Kidney (tissue), 14 donors: ENCODE measurements around the gene MEPE. TPM values are rescaled to one million over a fixed set of nuclear protein-coding genes. Genes with fewer than 3 reads are reported as not detected.

Source experiments
- DNase-seq, 5 donors: peaks; one replicate each; pipeline ENCODE4 v3.0.0-alpha.2; 2013 to 2020
- FAIRE-seq: peaks from 2 replicates; lab custom pipeline; 2012; peaks lifted over from hg19 to GRCh38; lab: Jason Lieb, UNC
- H3K27ac ChIP-seq, 2 donors: one replicate each; pipeline ENCODE4 v1.7.0; 2013; ENCODE audit warnings: low read depth in 2 of 2, low read length in 2 of 2, inconsistent platforms in 1 of 2
- H3K27me3 ChIP-seq: one replicate; pipeline ENCODE4 v1.7.1; 2013; ENCODE audit warnings: low read length, inconsistent platforms; ENCODE audit not compliant: control insufficient read depth, insufficient read depth
- H3K36me3 ChIP-seq, 3 donors: one replicate each; pipeline versions ENCODE4 v1.7.0 to v1.7.1; 2013; ENCODE audit warnings: low read length in 3 of 3, control low read depth in 1 of 3, inconsistent platforms in 1 of 3; ENCODE audit not compliant: insufficient read depth in 3 of 3, control insufficient read depth in 2 of 3
- H3K4me1 ChIP-seq, 3 donors: one replicate each; pipeline versions ENCODE4 v1.7.0 to v1.7.1; 2013; ENCODE audit warnings: low read length in 3 of 3, inconsistent platforms in 1 of 3, low read depth in 1 of 3; ENCODE audit not compliant: control insufficient read depth in 2 of 3, insufficient read depth in 2 of 3
- H3K4me3 ChIP-seq, 3 donors: one replicate each; pipeline versions ENCODE4 v1.7.0 to v1.8.1; 2013; ENCODE audit warnings: low read length in 3 of 3, control low read depth in 1 of 3, inconsistent platforms in 1 of 3
- H3K9ac ChIP-seq, 3 donors: one replicate each; pipeline versions ENCODE4 v1.7.0 to v1.7.1; 2013; ENCODE audit warnings: low read length in 3 of 3, control low read depth in 1 of 3, inconsistent platforms in 1 of 3
- H3K9me3 ChIP-seq, 3 donors: one replicate each; pipeline versions ENCODE4 v1.7.0 to v1.7.1; 2013; ENCODE audit warnings: low read length in 3 of 3, control low read depth in 1 of 3, inconsistent platforms in 1 of 3; ENCODE audit not compliant: control insufficient read depth in 2 of 3, insufficient read depth in 1 of 3
- intact Hi-C: fragments of 100-400 bp; cut with DNase I; formaldehyde crosslinking; loops from one replicate; pipeline ENCODE4 v1.11.1; 2022
- polyA plus RNA-seq: library from polyadenylated mRNA; stranded (reverse); fragments of 350-450 nt; fragmentation: Illumina TruSeq; extraction: RNeasy Lipid Tissue Mini Kit (QIAGEN cat#74804); gene quantifications from one replicate; pipeline ENCODE4 v1.2.3, GENCODE V29; 2014; ENCODE audit warnings: low read depth, low replicate concordance; ENCODE audit not compliant: insufficient read depth
- total RNA-seq: library from RNA; stranded (reverse); fragmentation: NEBNext Ultra II Directional; extraction: Animal tissue kit (Norgen Biotek cat#: 25700); gene quantifications from one replicate; pipeline ENCODE4 v1.2.1, GENCODE V29; 2021
- TF ChIP-seq, protein P1 (sequence below): IDR thresholded peaks from 3 replicates; pipeline ENCODE4 v1.5.1; 2012; ENCODE audit warnings: mild to moderate bottlenecking, moderate library complexity, borderline replicate concordance; ENCODE audit not compliant: insufficient read depth; ENCODE audit errors: extremely low read depth
- donor health status: control.
- donor health status: control.
- donor health status: control.
- donor health status: control.
- donor health status: control.
- donor health status: DM: yes; HTN: yes; CAD: no.
- donor health status: Normal renal cell carcinoma (clear cell type).

MEPE gene
- total and polyA plus RNA-seq, 2 donors from 2014 or later: not detected

- no peaks in the 10 kb centered on the region for H3K4me1 ChIP-seq
- TF ChIP-seq, protein P1, sequence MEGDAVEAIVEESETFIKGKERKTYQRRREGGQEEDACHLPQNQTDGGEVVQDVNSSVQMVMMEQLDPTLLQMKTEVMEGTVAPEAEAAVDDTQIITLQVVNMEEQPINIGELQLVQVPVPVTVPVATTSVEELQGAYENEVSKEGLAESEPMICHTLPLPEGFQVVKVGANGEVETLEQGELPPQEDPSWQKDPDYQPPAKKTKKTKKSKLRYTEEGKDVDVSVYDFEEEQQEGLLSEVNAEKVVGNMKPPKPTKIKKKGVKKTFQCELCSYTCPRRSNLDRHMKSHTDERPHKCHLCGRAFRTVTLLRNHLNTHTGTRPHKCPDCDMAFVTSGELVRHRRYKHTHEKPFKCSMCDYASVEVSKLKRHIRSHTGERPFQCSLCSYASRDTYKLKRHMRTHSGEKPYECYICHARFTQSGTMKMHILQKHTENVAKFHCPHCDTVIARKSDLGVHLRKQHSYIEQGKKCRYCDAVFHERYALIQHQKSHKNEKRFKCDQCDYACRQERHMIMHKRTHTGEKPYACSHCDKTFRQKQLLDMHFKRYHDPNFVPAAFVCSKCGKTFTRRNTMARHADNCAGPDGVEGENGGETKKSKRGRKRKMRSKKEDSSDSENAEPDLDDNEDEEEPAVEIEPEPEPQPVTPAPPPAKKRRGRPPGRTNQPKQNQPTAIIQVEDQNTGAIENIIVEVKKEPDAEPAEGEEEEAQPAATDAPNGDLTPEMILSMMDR: no peak
- no peak overlapping the region for H3K4me3 ChIP-seq
- FAIRE-seq (no peak), DNase-seq (no peak)
- H3K9ac ChIP-seq: no peak overlapping the region
- H3K27ac ChIP-seq: no peak overlapping the region
- no peaks in the 10 kb centered on the region for H3K27me3 ChIP-seq
- intact Hi-C loops: no loop called here
- H3K9me3 ChIP-seq: no peaks in the 10 kb centered on the region
- no peaks in the 10 kb centered on the region for H3K36me3 ChIP-seq
Observed at GRCh38 chr4:87838205-87838604, 5.4 kb downstream of the MEPE start.

DNA sequence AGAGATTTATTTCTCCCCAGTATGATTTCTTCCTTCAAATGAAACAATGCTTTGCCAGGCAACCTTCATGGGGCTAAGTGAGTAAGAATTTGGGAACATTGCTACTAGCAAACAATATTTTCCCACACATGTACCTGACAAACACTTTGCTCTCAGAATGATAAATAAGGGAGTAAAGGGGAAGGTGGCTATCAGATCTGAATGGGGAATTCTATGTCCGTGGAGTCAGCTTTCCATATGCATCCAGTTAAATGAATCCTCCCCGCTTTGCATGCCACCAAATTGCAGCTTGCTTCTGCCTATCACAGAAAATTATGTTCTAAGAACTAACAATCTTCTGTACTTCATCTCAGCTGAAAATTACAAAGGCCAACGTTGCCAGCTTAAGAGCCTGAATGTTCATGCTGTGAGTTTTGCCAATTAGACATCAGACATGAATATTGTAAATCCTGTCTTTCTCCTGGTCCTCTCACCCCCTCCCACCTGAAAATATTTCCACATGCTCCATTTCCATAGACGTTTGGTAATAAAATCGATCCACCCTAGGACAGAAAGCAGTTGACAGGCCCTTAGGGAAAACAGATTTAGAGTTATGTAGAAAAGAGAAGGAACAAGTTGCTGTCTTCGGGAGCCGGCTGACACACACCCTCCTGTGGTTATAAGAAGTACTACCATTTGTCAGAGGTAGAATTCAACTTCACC is 6.3 kb downstream of the MEPE start:
- intact Hi-C loops: no loop called here
- H3K4me3 ChIP-seq: no peak overlapping the region
- peak overlapping the region in 1 of 3 donors; percentile 23 for H3K9ac ChIP-seq
- H3K4me1 ChIP-seq: no peaks in the 10 kb centered on the region
- H3K9me3 ChIP-seq: no peaks in the 10 kb centered on the region
- TF ChIP-seq, protein P1: peak; percentile 57
- H3K27me3 ChIP-seq: no peaks in the 10 kb centered on the region
- FAIRE-seq: peak; percentile 83
- DNase-seq: peak in 2 of 5 donors; percentile 29 to 42
- no peak overlapping the region for H3K27ac ChIP-seq
- no peaks in the 10 kb centered on the region for H3K36me3 ChIP-seq

- FAIRE-seq: no peak
- Histone ChIP-seq H3K9me3 (no peaks in the 10 kb centered on the region), H3K36me3 (no peaks in the 10 kb centered on the region), H3K4me1 (no peaks in the 10 kb centered on the region), H3K4me3 (no peak overlapping the region), H3K9ac (no peak overlapping the region), H3K27me3 (no peaks in the 10 kb centered on the region), H3K27ac (no peak overlapping the region)
- TF ChIP-seq, protein P1: no peak
- intact Hi-C loops: no loop called here
- no peak for DNase-seq
Observed at GRCh38 chr4:87839592-87839946, 6.8 kb downstream of the MEPE start.

DNA sequence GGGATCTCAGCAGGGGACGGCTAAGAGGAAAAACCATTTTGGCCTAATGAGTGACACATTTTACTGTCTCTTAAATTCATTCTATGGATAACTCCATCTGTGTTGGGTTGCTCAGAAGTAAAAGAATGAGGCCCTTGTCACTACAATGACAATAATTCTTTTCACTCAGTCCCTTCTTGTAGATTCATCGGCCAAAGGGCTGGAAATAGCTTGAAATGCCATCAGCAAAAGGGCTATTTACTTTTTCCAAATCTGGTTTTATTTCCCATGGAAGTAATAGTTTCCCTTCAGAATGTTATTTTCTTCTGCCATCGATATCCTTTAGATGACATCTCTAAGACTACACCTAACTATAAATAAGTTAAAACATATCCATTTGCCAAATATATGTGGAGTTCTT is 7.4 kb downstream of the MEPE start:
- TF ChIP-seq, protein P1: no peak
- H3K9me3 ChIP-seq: no peaks in the 10 kb centered on the region
- no peaks in the 10 kb centered on the region for H3K4me1 ChIP-seq
- H3K27ac ChIP-seq: no peak overlapping the region
- no peak overlapping the region for H3K9ac ChIP-seq
- no peaks in the 10 kb centered on the region for H3K27me3 ChIP-seq
- no peak overlapping the region for H3K4me3 ChIP-seq
- intact Hi-C loops: loop anchor here (10.0 kb wide), 1 partner anchor 155 kb away; no protein-coding TSS in a partner anchor
- DNase-seq: no peak
- FAIRE-seq: no peak
- H3K36me3 ChIP-seq: no peaks in the 10 kb centered on the region
